Measurements from ENCODE around the gene JMJD4. TPM values are rescaled to one million over a fixed set of nuclear protein-coding genes. Genes with fewer than 3 reads are reported as not detected.

Gene JMJD4
- total RNA-seq, 3 donors from 2014 or later (not counting 1 experiment from before 2014, with no cell fraction given), result 8.8 to 12.4 (median 12.3) TPM

GRCh38 chr1:227746676-227747075, 11.6 kb upstream of the JMJD4 start:
- Histone ChIP-seq H3K36me3 (ENCODE audit: control insufficient read depth, insufficient read depth, low read length) (peaks cover 16% of the 10 kb centered on the region), H3K4me3 (ENCODE audit: low read length) (no peak overlapping the region), H3K9me3 (ENCODE audit: control insufficient read depth, insufficient read depth, low read length) (no peaks in the 10 kb centered on the region), H3K4me1 (ENCODE audit: control insufficient read depth, insufficient read depth, low read length) (peaks cover 5% of the 10 kb centered on the region), H3K27me3 (ENCODE audit: control insufficient read depth, insufficient read depth, low read length) (no peaks in the 10 kb centered on the region), H3K27ac (ENCODE audit: low read length) (no peak overlapping the region)
- Mint-ChIP-seq H3K9me3 (no peaks in the 10 kb centered on the region), H3K27ac (no peak overlapping the region), H3K27me3 (ENCODE audit: low read depth in 2 of 2) (no peaks in the 10 kb centered on the region), H3K4me1 (peaks cover 16 to 37% of the 10 kb centered on the region in 2 donors), H3K36me3 (no peaks in the 10 kb centered on the region), H3K4me3 (no peak overlapping the region)
- DNase-seq, result no peak
- ATAC-seq, result no peak
- WGBS (ENCODE audit: insufficient coverage), result 97% methylated on average over 5 of the region's 6 CpGs
- TF ChIP-seq CTCF (IDR thresholded peaks at IDR 0.05), result no peak
- intact Hi-C loops (cut with micrococcal nuclease), result no loop called here

GRCh38 chr1:227745568-227746265, 10.6 kb upstream of the JMJD4 start:
- no peak for TF ChIP-seq CTCF (IDR thresholded peaks at IDR 0.05)
- Histone ChIP-seq H3K4me3 (ENCODE audit: low read length) (no peak overlapping the region), H3K4me1 (ENCODE audit: control insufficient read depth, insufficient read depth, low read length) (peaks cover 5% of the 10 kb centered on the region), H3K27me3 (ENCODE audit: control insufficient read depth, insufficient read depth, low read length) (no peaks in the 10 kb centered on the region), H3K9me3 (ENCODE audit: control insufficient read depth, insufficient read depth, low read length) (no peaks in the 10 kb centered on the region), H3K36me3 (ENCODE audit: control insufficient read depth, insufficient read depth, low read length) (peaks cover 13% of the 10 kb centered on the region), H3K27ac (ENCODE audit: low read length) (no peak overlapping the region)
- peaks cover 23 to 40% of the 10 kb centered on the region in 2 donors for H3K4me1 Mint-ChIP-seq
- H3K9me3 Mint-ChIP-seq, result no peaks in the 10 kb centered on the region
- no peak overlapping the region for H3K4me3 Mint-ChIP-seq
- H3K27ac Mint-ChIP-seq, result no peak overlapping the region
- no peaks in the 10 kb centered on the region for H3K36me3 Mint-ChIP-seq
- ATAC-seq (no peak), DNase-seq (no peak)
- H3K27me3 Mint-ChIP-seq (ENCODE audit: low read depth in 2 of 2), result no peaks in the 10 kb centered on the region
- WGBS (ENCODE audit: insufficient coverage), result 95% methylated on average over 12 of the region's 12 CpGs
- intact Hi-C loops (cut with micrococcal nuclease), result no loop called here

- no peak overlapping the region for H3K4me3 ChIP-seq (ENCODE audit: low read length)
- Mint-ChIP-seq H3K36me3 (no peaks in the 10 kb centered on the region), H3K9me3 (no peaks in the 10 kb centered on the region), H3K27me3 (ENCODE audit: low read depth in 2 of 2) (no peaks in the 10 kb centered on the region), H3K4me1 (peaks cover 34 to 48% of the 10 kb centered on the region in 2 donors), H3K4me3 (no peak overlapping the region), H3K27ac (no peak overlapping the region)
- H3K4me1 ChIP-seq (ENCODE audit: control insufficient read depth, insufficient read depth, low read length), result peaks cover 5% of the 10 kb centered on the region
- 71% methylated on average over 8 of the region's 8 CpGs for WGBS (ENCODE audit: insufficient coverage)
- no peak overlapping the region for H3K27ac ChIP-seq (ENCODE audit: low read length)
- H3K9me3 ChIP-seq (ENCODE audit: control insufficient read depth, insufficient read depth, low read length), result no peaks in the 10 kb centered on the region
- H3K27me3 ChIP-seq (ENCODE audit: control insufficient read depth, insufficient read depth, low read length), result no peaks in the 10 kb centered on the region
- no peak for DNase-seq
- ATAC-seq, result no peak
- peaks cover 5% of the 10 kb centered on the region for H3K36me3 ChIP-seq (ENCODE audit: control insufficient read depth, insufficient read depth, low read length)
- TF ChIP-seq CTCF (IDR thresholded peaks at IDR 0.05), result no peak
- intact Hi-C loops (cut with micrococcal nuclease), result no loop called here
Observed at GRCh38 chr1:227744668-227745067, 9.6 kb upstream of the JMJD4 start.
